RWPE1 (cell line): ENCODE measurements around the gene GPATCH2.

Source experiments
- CTCF ChIA-PET: fragments of 350-600 bp; sonication (Branson Sonifier 250); formaldehyde crosslinking; extraction: SDS; loops from one replicate; lab custom pipeline; 2021; lab: Yijun Ruan, JAX
- POLR2A ChIA-PET: fragments of 400-600 bp; formaldehyde crosslinking; extraction: SDS; loops from one replicate; lab custom pipeline; 2020; ENCODE audit warnings: antibody characterized with exemption; ENCODE audit not compliant: low non-redundant PET; lab: Yijun Ruan, JAX
- DNase-seq: peaks from one replicate; pipeline ENCODE4 v3.0.0; 2012; ENCODE audit warnings: low spot score
- H3K27ac ChIP-seq: fragments of 450-650 bp; 2 replicates; pipeline ENCODE4 v1.5.1; 2017
- CTCF ChIP-seq: fragments of 450-650 bp; conservative IDR thresholded peaks from 2 replicates; pipeline ENCODE4 v1.5.1; 2017; ENCODE audit warnings: low read depth, mild to moderate bottlenecking

The GPATCH2 gene

DNA sequence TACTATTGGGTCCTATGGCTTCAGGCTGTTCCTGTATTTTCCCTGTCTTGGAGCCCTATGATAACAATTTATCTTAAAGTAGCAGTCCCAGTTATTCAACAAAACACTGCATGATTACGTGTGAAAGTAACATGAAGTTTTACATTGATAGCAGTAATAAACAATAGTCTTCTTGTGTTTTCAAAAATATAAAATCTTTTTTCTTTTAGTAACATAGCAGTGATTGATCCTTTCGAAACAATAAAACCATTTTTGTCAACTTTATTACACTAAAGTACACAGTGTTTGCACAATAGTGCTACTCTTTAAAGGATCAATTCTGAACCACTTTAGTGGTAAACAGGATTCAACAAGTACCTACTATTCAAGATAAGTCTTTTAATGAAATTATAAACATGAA is 90.6 kb downstream of the GPATCH2 start:
- CTCF ChIA-PET = no interaction called here
- no peak for TF ChIP-seq CTCF
- no peak for DNase-seq
- POLR2A ChIA-PET = no interaction called here
- H3K27ac ChIP-seq = no peak overlapping the region

DNA sequence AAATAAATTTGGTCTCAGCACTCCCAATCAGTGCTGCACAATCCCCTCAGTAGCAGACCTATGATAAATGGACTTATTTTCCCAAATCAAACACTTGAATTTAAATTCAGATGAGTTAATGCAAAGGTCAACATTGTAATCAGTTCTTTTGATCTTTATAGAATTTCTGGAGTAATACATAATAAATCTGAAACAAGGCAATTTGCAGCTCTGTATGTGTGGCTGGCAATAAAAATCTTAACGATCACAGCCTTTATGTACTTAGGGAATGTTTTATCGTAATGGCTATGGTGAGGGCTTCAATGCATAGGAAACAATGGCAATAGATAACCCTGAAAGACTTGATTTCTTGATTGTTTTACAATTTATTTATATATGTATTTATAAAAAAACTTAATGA is 91.4 kb downstream of the GPATCH2 start:
- CTCF ChIA-PET = no interaction called here
- no peak for DNase-seq
- no peak for TF ChIP-seq CTCF
- POLR2A ChIA-PET = no interaction called here
- no peak overlapping the region for H3K27ac ChIP-seq

GRCh38 chr1:217535601-217536377 is 95.1 kb downstream of the GPATCH2 start:
- no peak for TF ChIP-seq CTCF
- ChIA-PET POLR2A (no interaction called here), CTCF (no interaction called here)
- no peak overlapping the region; the same call in 1 of the 2 replicates for H3K27ac ChIP-seq
- DNase-seq = peak; percentile 18

GRCh38 chr1:217534566-217534965 is 96.3 kb downstream of the GPATCH2 start:
- POLR2A ChIA-PET = no interaction called here
- TF ChIP-seq CTCF = no peak
- no peak overlapping the region for H3K27ac ChIP-seq
- CTCF ChIA-PET = interaction anchor here (0.6 kb wide), 1 partner anchor 19 kb away, joined by 3 read pairs; no protein-coding TSS in a partner anchor
- DNase-seq = no peak

- peak; percentile 27 for DNase-seq
- ChIA-PET CTCF (no interaction called here), POLR2A (no interaction called here)
- TF ChIP-seq CTCF = no peak
- H3K27ac ChIP-seq = no peak overlapping the region
These were observed 102.6 kb downstream of the GPATCH2 start for GRCh38 chr1:217528271-217528670.

- ChIA-PET CTCF (interaction anchor here (0.6 kb wide), 1 partner anchor 237 kb away, joined by 4 read pairs; no protein-coding TSS in a partner anchor), POLR2A (interaction anchor here (0.7 kb wide), 1 partner anchor 916 kb away, joined by 3 read pairs; no protein-coding TSS in a partner anchor)
- DNase-seq = peak; percentile 26
- no peak for TF ChIP-seq CTCF
- no peak overlapping the region for H3K27ac ChIP-seq
These were observed 103.7 kb downstream of the GPATCH2 start for GRCh38 chr1:217527151-217527550.
